Right atrium auricular region (tissue), 2 donors: ENCODE results near the gene ADD2. TPM values are rescaled to one million over a fixed set of nuclear protein-coding genes. Genes with fewer than 3 reads are reported as not detected.
A peak's percentile ranks its signal among the peaks of the same experiment; 100 is the strongest.

Source experiments
- DNase-seq: peaks from one replicate; pipeline ENCODE4 v3.0.0-alpha.2; 2019; ENCODE audit warnings: low spot score
- H3K27ac ChIP-seq, 2 donors: fragments of 200-600 bp; sonication (generic); 1 replicate in 1 of 2; 2 replicates in 1 of 2; pipeline ENCODE4 v1.5.1; 2016 to 2019
- H3K27me3 ChIP-seq, 2 donors: fragments of 200-600 bp; sonication (generic); one replicate each; pipeline versions ENCODE4 v1.5.1 to v1.6.0; 2017 to 2019
- H3K36me3 ChIP-seq: fragments of 200-600 bp; sonication (generic); one replicate; pipeline ENCODE4 v1.5.1; 2016
- H3K4me1 ChIP-seq, 2 donors: fragments of 200-600 bp; sonication (generic); one replicate each; pipeline versions ENCODE4 v1.5.1 to v1.6.0; 2017 to 2019
- H3K4me3 ChIP-seq, 2 donors: fragments of 200-600 bp; sonication (generic); 1 replicate in 1 of 2; 2 replicates in 1 of 2; pipeline ENCODE4 v1.5.1; 2017 to 2019; ENCODE audit warnings: mild to moderate bottlenecking in 1 of 2, moderate library complexity in 1 of 2
- H3K9me3 ChIP-seq, 2 donors: fragments of 200-600 bp; sonication (generic); one replicate each; pipeline ENCODE4 v1.5.1; 2019
- total RNA-seq, 2 donors: library from RNA; depleted of rRNA; stranded (reverse); fragments of >200 nt; gene quantifications; one replicate each; pipeline ENCODE4 v1.1.0, GENCODE V29; 2016
- TF ChIP-seq, protein P1 (sequence below), 2 donors: fragments of 200-600 bp; sonication (generic); IDR thresholded peaks; one replicate each; pipeline ENCODE4 v1.5.1; 2019; ENCODE audit warnings: antibody characterized with exemption in 2 of 2

Gene ADD2
- total RNA-seq, 2 donors from 2014 or later, result 1.1 to 1.4 TPM

DNA sequence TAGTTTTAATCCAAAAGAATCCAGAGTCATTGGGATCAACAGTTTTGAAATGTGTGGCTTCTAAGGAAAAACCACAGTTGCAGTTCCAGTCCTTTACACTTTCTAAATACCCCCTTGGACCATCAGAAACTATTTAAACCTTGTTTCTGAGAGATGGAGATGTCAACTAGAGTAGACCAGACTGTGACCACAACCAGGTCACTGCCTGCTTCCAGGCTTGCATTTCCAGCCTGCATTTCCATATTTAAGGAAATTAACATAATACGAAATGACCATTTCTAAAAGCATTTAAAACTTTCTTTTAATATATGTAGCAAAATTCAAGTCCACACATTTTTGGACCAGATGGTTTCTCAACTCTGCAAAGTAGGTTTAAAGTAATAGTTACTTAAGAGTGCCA, 38.4 kb downstream of the ADD2 start:
- Histone ChIP-seq H3K27ac (no peak overlapping the region), H3K27me3 (no peaks in the 10 kb centered on the region), H3K36me3 (no peaks in the 10 kb centered on the region), H3K4me1 (no peaks in the 10 kb centered on the region), H3K4me3 (no peak overlapping the region), H3K9me3 (no peaks in the 10 kb centered on the region)
- peak; percentile 1 for DNase-seq
- TF ChIP-seq, protein P1, sequence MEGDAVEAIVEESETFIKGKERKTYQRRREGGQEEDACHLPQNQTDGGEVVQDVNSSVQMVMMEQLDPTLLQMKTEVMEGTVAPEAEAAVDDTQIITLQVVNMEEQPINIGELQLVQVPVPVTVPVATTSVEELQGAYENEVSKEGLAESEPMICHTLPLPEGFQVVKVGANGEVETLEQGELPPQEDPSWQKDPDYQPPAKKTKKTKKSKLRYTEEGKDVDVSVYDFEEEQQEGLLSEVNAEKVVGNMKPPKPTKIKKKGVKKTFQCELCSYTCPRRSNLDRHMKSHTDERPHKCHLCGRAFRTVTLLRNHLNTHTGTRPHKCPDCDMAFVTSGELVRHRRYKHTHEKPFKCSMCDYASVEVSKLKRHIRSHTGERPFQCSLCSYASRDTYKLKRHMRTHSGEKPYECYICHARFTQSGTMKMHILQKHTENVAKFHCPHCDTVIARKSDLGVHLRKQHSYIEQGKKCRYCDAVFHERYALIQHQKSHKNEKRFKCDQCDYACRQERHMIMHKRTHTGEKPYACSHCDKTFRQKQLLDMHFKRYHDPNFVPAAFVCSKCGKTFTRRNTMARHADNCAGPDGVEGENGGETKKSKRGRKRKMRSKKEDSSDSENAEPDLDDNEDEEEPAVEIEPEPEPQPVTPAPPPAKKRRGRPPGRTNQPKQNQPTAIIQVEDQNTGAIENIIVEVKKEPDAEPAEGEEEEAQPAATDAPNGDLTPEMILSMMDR (IDR thresholded peaks at IDR 0.05), result no peak

DNA sequence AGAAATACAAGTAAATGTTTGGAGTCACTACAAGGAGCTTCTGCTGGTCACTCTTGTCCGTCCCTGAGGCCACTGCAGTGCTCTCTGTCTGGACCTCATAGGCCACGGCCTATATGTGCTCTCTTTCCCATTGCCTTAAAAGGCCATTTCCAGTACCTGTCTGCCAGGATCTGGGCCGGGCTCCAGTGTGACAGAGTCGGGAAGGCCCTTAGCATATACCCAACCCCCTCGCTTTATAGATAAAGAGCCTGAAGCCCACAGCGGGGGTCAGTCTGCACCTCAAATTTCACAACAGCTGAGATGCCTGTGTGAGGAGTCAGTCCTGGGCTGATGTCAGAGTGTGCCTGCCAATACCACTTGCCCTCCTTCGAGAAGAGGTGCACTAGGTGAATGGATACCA, 39.9 kb downstream of the ADD2 start:
- TF ChIP-seq, protein P1 (IDR thresholded peaks at IDR 0.05), result no peak
- Histone ChIP-seq H3K36me3 (no peaks in the 10 kb centered on the region), H3K4me3 (no peak overlapping the region), H3K27me3 (no peaks in the 10 kb centered on the region), H3K27ac (no peak overlapping the region), H3K4me1 (no peaks in the 10 kb centered on the region), H3K9me3 (no peaks in the 10 kb centered on the region)
- DNase-seq, result peak; percentile 11

DNA sequence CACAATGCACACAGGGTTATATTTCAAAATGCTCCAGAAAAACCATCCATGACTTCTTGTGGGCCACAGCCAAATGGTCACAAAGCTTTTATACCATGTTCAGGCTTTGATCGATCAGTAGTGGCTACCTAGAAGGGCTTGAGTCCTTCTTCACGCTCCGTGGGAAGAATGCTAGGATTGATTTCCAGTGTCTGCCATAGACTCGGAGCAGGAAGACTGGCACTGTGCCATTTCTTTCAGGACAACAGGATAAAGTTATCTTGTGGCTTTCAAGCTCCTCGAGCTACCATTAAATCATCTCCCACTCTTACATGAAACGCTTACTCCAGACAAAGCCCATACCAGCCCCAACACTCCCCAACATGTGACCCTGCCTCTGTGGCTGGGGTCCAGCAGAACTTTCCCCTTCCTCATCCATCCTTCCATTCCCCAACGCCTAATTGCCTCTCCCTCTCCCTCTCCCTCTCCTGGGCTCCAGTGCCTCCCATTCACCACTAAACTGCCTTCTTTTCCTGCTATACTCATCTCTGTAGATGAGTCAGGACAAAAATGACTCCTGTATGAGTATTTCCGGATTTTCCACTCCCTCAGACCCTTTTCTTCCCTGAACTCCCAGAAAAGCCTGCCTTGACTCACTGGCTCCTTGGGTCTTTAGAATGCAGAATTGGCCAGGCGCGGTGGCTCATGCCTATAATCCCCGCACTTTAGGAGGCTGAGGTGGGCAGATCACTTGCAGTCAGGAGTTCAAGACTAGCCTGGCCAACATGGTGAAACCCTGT, 40.9 kb downstream of the ADD2 start:
- Histone ChIP-seq H3K27ac (no peak overlapping the region), H3K4me1 (no peaks in the 10 kb centered on the region), H3K36me3 (no peaks in the 10 kb centered on the region), H3K27me3 (no peaks in the 10 kb centered on the region), H3K4me3 (no peak overlapping the region), H3K9me3 (no peaks in the 10 kb centered on the region)
- TF ChIP-seq, protein P1 (IDR thresholded peaks at IDR 0.05), result no peak
- DNase-seq, result peak; percentile 21

DNA sequence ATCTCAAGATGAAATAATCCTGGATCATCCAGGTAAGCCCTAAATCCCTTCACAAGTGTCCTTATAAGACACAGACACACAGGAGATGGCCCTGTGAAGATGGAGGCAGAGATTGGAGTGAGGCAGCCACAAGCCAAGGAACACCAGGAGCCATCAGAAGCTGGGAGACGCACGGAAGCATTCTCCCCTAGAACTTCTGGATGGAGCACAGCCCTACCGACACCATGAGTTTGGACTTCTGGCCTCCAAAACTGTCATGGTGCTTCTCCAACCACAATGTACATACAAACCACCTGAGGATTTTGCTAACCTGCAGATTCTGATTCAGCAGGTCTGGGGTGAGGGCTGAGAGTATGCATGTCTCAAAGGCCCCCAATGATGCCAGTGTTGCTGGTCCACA, 42.5 kb downstream of the ADD2 start:
- TF ChIP-seq, protein P1 (IDR thresholded peaks at IDR 0.05), result no peak
- H3K4me1 ChIP-seq, result no peaks in the 10 kb centered on the region
- no peak overlapping the region for H3K4me3 ChIP-seq
- no peaks in the 10 kb centered on the region for H3K36me3 ChIP-seq
- DNase-seq, result peak; percentile 13
- H3K9me3 ChIP-seq, result no peaks in the 10 kb centered on the region
- H3K27ac ChIP-seq, result no peak overlapping the region
- no peaks in the 10 kb centered on the region for H3K27me3 ChIP-seq

DNA sequence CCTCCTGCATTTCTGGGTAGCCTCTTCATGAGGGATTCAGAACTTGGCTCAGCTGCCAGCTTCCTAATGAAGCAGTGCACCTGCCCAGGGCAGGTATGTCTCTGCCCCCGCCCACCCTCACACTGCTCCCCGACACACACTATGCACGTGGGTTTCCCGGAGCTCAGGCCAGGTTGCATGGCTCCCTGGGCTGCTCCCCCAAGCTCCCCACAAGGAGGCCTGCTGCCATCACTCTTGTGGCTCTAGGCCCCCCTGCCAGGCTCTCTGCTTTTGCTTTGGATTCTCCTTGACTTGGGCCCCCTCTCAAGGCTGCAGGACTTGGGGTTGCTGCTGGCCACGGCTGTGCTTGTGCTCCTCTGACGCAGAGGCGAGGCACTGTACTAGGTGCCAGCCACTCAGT, 43.6 kb downstream of the ADD2 start:
- TF ChIP-seq, protein P1 (IDR thresholded peaks at IDR 0.05), result no peak
- Histone ChIP-seq H3K27ac (no peak overlapping the region), H3K4me1 (no peaks in the 10 kb centered on the region), H3K4me3 (no peak overlapping the region), H3K36me3 (no peaks in the 10 kb centered on the region), H3K9me3 (no peaks in the 10 kb centered on the region), H3K27me3 (no peaks in the 10 kb centered on the region)
- DNase-seq, result peak; percentile 23
